GM21529 (cell line): Measurements from ENCODE around the gene DOK5.

Experiments
- ATAC-seq: cut with Tn5 transposase; IDR thresholded peaks from one replicate; pipeline ENCODE4 v1.9.1; 2021; ENCODE audit not compliant: unreplicated experiment

DOK5 gene

GRCh38 chr20:54512694-54513093 lies 37.3 kb downstream of the DOK5 start:
- no peak for ATAC-seq

DNA sequence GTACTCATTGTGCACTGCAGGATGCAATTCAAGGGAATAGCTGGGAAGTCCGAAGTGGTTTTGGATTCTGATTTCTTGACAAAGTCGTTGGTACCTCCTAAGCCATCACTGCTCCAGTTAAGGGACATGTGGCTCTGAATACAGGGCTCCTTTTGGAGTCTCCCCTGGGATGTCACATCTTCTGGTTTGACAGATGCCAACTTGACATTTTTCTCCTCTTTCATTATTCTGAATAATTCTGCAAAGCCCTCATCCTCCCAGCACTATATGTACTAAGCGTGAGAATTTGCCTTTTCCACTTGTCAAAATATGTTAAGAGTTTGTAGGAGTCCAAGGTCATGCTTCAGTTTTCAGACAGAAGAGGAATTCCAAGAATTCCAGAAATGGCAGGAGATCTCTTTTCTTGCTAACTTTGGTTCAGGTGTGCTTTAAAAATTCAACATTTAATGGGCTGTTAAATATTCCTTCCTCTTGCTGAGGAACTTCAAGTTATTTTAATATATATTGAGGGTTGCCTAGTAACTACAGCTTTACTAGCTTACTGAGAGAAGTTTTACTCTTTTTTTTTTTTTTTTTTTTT lies 38.7 kb downstream of the DOK5 start:
- ATAC-seq = no peak

- ATAC-seq = no peak
Measured at GRCh38 chr20:54515793-54516628, 40.6 kb downstream of the DOK5 start.

GRCh38 chr20:54517241-54517975 lies 42.0 kb downstream of the DOK5 start:
- no peak for ATAC-seq

DNA sequence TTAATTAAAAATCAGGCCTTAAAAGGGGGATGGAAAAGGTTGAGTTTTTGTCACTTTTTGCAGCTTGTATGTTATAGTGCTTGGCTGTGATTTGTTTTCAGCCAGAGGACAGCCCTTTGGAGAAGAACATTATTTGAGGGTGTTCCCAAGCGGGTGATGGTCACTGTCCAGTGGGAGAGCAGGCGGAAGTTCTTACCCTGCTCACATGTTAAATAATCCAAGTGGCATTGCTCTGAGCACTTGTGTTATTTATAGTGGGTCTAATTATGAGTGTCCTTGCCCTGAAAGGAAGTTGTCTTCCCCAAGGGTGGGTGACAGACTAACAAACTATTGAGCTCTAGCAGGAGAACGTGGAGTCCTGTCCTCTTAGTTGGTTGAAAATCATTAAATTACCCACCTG lies 49.5 kb downstream of the DOK5 start:
- ATAC-seq = no peak

DNA sequence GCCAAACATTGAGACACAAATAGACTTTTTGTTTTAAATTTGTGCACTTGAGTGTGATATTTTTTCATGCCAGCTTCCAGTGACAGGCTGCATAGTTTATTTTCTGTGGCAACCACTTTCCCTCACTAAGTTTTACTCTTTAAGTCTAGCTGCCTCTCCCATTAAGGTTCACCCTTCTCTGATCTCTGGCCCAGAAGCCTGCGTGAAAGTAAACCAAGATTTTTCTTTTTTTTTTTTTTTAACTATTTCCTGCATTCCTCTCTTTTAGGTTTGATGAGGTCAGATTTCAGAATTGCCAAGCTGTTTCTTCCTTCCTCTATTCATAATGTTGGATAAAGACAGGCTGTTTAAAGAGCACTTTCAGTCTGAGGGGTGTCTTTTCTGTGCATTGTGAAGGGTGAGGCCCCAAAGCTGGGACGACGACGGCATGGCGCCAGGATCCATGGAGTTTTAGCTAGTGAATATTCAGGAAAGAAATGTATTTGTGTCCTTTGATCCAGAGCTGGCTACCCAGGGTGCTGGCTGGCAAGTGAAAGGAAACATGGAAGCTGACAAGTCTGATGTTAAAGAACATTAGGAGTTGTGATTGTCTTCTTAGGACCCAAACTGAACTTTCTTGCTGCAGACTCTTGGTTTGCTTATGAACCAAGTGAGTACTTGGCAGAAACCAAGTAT lies 50.7 kb downstream of the DOK5 start:
- no peak for ATAC-seq

GRCh38 chr20:54526801-54527200 lies 51.4 kb downstream of the DOK5 start:
- ATAC-seq = no peak

- ATAC-seq = no peak
Measured at GRCh38 chr20:54532573-54532972, 57.2 kb downstream of the DOK5 start.

- no peak for ATAC-seq
Measured at GRCh38 chr20:54534101-54534500, 58.7 kb downstream of the DOK5 start.

- ATAC-seq = no peak
Measured at GRCh38 chr20:54535033-54535432, 59.6 kb downstream of the DOK5 start.

DNA sequence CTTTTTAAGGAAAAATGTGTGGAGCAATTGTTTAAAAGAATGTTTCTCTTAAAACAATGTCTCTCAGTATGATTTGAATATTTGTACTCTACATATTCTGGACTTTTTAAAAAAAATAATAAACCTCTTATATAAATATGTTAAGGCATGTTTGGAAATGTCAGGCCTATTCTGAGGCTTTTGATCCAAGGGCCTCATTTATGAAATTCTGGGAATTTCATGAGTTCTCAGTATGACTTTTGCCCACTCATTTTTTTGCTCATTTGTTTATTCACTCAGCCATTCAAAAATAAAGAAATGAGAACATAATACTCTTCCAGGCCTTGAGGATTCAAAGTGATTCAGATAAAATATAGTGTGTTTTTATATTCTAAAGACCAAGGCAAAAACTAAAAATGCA lies 60.4 kb downstream of the DOK5 start:
- no peak for ATAC-seq

DNA sequence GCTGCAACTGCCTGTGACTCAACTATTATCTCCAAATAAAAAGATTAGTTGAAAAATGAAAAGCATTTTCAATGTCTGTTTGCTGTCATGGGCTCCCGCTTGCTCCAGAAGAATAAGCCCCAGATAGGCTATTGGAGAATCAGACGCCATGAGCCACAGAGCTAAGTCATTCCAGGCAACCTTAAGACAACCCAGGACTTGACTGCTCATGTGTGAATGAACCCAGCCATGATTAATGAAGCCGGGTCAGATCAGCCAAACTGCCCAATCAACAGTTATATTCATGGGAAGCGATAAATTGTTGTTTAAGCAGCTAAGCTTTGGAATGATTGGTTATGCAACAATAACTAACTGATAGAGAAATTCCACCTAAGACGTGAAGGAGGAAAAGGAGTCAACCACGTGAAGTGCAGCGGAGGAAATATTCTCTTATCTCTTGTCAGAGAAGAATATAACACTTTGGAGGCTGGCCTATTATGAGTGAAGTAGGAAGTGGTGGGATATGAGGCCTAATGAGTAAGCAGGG lies 64.2 kb downstream of the DOK5 start:
- no peak for ATAC-seq

DNA sequence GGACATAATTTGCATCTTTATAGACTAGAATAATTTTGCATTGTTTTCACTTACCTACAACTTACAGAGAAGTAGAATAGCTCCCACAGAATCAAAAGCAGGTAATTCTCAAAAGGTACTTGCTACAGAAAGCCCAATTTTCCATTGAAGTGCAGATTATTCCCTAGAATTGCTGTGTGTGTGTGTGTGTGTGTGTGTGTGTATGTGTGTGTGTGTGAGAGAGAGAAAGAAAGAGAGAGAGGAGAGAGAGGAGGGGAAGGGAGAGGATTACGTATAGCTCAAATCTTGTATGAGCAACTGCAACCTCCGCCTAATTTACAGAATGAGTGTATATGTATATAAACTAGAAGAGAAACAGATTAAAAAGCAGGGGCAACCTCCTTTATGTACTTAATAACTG lies 68.0 kb downstream of the DOK5 start:
- no peak for ATAC-seq

DNA sequence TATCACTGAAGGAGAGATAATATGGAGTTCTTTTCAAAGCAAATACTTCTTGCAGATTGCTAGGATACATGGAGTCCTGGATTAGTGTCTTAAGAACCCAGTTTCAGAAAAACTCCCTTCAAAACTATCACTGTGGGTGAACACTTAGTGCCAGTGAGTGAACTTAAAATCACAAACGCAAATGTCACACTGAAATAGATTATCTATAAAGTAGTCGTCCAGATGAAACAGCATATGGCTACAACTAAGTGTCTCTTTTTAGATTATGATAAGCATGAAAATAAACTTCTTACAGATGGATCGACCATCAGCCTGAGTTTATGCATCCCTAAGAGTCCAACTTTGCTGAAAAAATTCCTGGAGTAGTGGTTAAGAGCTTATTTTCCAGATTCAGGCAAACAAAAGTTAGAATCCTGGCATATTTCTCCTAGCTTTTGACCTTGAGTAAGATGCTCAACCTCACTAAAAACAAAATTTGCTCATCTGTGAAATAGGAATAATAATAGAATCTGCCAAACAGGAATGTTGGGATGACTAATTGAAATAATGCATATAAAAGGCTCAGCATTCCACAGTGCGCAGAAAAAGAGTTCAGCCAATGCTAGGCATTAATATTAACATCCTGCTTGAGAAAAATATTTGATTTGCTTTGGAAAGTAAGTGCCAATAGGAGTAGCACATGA lies 70.4 kb downstream of the DOK5 start:
- no peak for ATAC-seq

DNA sequence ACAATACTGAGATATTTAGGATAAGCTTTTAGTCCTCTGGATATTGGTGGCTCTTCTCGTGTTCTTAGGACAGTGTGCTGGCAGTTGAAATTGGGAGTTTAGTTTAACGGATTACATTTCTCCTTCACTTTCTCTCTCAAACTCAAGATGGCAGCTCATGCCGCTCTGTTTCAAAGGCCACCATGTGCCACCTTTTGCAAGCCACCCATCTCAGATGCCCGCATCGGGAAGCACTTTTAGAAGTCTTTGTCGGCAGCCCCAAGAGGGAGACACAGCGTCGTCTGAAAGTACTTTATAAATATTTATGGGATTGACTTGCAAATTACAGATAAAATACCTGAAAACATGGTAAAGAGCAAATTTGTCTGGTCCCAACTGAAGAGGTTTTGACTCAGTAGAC lies 73.5 kb downstream of the DOK5 start:
- no peak for ATAC-seq

DNA sequence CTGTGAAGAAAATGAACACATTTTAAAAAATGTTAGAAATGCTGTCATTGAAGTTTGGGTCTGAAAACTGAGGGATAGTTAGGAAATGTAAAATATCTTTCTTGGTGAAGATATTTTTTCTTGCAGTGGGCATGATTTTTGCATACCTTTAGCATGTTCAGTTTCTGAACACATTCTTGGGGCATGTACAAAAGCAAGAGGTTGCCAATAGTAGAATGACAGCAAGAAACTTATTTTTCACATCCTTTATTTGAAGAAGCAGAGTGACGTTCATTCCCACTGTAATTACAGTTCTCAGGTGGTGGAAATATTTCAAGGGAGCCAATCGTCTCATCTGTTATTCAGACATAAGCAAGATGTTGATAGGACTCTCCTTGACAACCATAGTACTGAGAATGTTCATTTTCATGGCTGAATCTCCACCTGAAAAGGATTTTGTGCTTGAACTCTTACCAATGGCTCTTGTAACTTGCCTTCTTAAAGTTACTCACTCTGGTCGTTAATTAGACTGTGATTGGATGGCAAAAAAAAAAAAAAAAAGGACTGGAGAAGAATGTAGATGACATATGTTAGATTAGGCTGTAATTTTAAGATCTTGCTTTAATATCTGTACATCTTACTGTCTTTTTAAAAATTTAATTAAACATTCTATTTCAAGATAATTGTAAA lies 74.4 kb downstream of the DOK5 start:
- no peak for ATAC-seq

DNA sequence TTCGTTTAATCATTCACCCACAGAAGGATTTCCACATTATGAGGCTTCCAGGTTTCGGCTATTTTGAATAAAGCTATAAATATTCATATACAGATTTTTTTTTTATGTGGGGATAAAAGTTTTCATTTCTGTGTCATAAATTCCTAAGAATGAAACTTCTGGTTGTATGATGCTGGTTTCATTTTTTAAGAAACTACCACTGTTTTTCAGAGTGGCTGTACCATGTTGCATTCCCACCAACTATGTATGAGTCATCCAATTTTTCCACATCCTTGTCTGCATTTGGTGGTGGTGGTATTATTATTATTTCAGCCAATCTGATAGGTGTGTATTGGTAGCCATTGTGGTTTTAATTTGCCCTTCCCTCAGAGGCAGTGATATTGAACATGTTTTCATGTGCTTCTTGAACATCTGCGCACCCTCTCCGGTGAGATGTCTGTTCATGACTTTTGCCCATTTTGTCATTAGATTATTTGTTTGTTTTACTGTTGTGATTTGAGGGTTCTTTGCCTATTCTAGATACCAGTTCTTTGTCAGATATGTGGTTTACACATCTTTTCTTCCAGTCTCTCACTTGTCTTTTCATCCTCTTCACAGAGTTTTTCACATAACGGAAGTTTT lies 75.5 kb downstream of the DOK5 start:
- no peak for ATAC-seq

DNA sequence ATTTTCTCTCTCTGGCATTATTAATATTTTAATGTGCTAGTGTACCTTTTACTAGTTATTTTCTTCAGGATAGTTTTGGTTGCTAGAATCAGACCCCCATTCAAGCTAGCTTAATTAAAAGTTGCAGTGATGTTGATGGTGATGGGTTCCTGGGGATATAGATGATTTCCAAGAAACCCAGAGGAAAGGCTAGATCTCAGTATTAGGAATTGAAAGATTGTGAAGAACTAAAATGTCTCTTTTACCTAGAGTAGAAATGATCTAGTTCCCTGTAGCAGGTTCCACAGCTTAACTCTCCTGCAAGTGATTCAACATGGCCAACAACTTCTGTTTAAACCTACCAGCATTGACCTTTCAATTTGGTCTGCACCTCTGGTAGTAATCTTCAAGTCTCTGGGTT lies 78.6 kb downstream of the DOK5 start:
- ATAC-seq = no peak

DNA sequence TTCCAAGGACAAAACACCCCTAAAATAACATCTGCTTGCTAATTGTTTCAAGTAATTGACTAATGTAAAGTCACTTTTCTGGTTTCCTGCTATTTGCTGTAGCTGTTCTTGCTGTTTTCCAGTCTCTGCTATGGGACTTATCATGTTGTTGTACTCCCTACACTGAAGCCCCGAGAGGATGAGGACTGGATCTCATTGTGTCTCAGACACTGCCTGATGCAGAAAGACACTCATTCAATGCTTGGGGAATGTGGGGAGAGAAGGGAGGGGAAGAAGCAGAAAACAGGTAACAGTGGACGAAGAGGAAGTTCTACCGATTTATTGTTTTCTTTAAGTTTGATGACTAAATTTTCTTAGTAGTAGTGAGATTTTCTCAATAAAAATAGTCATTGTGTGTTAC lies 79.8 kb downstream of the DOK5 start:
- no peak for ATAC-seq

- no peak for ATAC-seq
Measured at GRCh38 chr20:54556406-54556805, 81.0 kb downstream of the DOK5 start.
